ENCODE results near the gene ICA1.

DNA sequence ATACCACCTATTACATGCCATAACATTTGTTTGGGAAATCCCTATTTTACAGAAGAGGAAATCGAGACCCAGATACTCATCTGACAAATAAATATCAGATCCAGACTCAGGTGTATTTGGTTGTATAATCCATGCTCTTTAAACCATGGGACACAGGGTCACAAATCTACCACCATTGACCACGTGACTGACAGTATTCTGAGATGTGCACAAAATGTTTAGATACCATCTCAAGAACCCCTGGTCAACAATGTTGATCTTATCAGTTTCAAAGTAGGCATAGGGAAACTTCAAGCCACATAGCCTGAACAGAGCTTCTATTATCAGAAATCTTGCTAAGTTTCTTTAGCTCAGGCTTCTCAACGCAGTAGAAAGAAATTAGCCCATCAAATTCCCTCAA, 93.6 kb downstream of the ICA1 start:
- no peak for TF ChIP-seq CTCF (IDR thresholded peaks at IDR 0.05)
- TF ChIP-seq POLR2AphosphoS5 (IDR thresholded peaks at IDR 0.05): no peak
